ENCODE data around the gene DYRK1A. TPM values are rescaled to one million over a fixed set of nuclear protein-coding genes. Genes with fewer than 3 reads are reported as not detected.

Gene DYRK1A
- total RNA-seq, 1 experiment from 2014 or later = 48.7 TPM

- BruUV-seq (replicated peaks) = no TSS peak
- no peak overlapping the region for H3K27ac ChIP-seq (ENCODE audit: low read length)
Observed at GRCh38 chr21:37550618-37551330, 184.2 kb downstream of the DYRK1A start.

GRCh38 chr21:37551331-37551992, 184.9 kb downstream of the DYRK1A start:
- no peaks in the 10 kb centered on the region for H3K9me2 ChIP-seq (replicated peaks; ENCODE audit: low read length)
- no peak overlapping the region for H2AFZ ChIP-seq (ENCODE audit: low read length)
- no peaks in the 10 kb centered on the region for H3K36me3 ChIP-seq (ENCODE audit: low read depth, low read length)
- POLR2A ChIA-PET (ENCODE audit: unreplicated experiment) = no interaction called here
- no peaks in the 10 kb centered on the region for H4K20me1 ChIP-seq (ENCODE audit: low read length)
- H3K4me3 ChIP-seq (ENCODE audit: low read length) = no peak overlapping the region
- DNase-seq = no peak
- H3K9me3 ChIP-seq (ENCODE audit: low read length) = no peaks in the 10 kb centered on the region
- CTCF ChIA-PET = no interaction called here
- peaks cover 11% of the 10 kb centered on the region; the same call in 1 of the 2 replicates for H3K4me1 ChIP-seq (ENCODE audit: insufficient read depth, low read length)
- H3K27me3 ChIP-seq (ENCODE audit: low read length) = no peaks in the 10 kb centered on the region
- intact Hi-C loops (cut with micrococcal nuclease) = no loop called here
- no peaks in the 10 kb centered on the region for H3F3A ChIP-seq (ENCODE audit: low read length, unreplicated experiment)
- no peak overlapping the region for H3K27ac ChIP-seq (ENCODE audit: low read length)
- no peak overlapping the region for H3K9ac ChIP-seq (ENCODE audit: low read length)
- BruUV-seq (replicated peaks) = no TSS peak
- peak; percentile 65 for ATAC-seq
- no peak overlapping the region for H3K4me2 ChIP-seq (ENCODE audit: low read length)
- TF ChIP-seq EZH2phosphoT487 (IDR thresholded peaks at IDR 0.05; ENCODE audit: borderline replicate concordance, low read length) (no peak), EZH2 (IDR thresholded peaks at IDR 0.05; ENCODE audit: low read length, unreplicated experiment) (no peak)
- H3K79me2 ChIP-seq (ENCODE audit: low read length) = no peaks in the 10 kb centered on the region

More at GRCh38 chr21:37550618-37551330, 184.2 kb downstream of the DYRK1A start:
- Histone ChIP-seq H3K4me2 (ENCODE audit: low read length) (no peak overlapping the region), H3K9me3 (ENCODE audit: low read length) (no peaks in the 10 kb centered on the region), H3K27me3 (ENCODE audit: low read length) (no peaks in the 10 kb centered on the region), H4K20me1 (ENCODE audit: low read length) (no peaks in the 10 kb centered on the region), H3K79me2 (ENCODE audit: low read length) (no peaks in the 10 kb centered on the region), H3K9ac (ENCODE audit: low read length) (no peak overlapping the region), H3F3A (ENCODE audit: low read length, unreplicated experiment) (no peaks in the 10 kb centered on the region), H3K9me2 (replicated peaks; ENCODE audit: low read length) (no peaks in the 10 kb centered on the region), H3K4me1 (ENCODE audit: insufficient read depth, low read length) (peaks cover 11% of the 10 kb centered on the region; the same call in 1 of the 2 replicates), H3K36me3 (ENCODE audit: low read depth, low read length) (no peaks in the 10 kb centered on the region), H3K4me3 (ENCODE audit: low read length) (no peak overlapping the region), H2AFZ (ENCODE audit: low read length) (no peak overlapping the region)
- ChIA-PET POLR2A (ENCODE audit: unreplicated experiment) (no interaction called here), CTCF (no interaction called here)
- TF ChIP-seq EZH2phosphoT487 (IDR thresholded peaks at IDR 0.05; ENCODE audit: borderline replicate concordance, low read length) = no peak
- TF ChIP-seq, protein P1, sequence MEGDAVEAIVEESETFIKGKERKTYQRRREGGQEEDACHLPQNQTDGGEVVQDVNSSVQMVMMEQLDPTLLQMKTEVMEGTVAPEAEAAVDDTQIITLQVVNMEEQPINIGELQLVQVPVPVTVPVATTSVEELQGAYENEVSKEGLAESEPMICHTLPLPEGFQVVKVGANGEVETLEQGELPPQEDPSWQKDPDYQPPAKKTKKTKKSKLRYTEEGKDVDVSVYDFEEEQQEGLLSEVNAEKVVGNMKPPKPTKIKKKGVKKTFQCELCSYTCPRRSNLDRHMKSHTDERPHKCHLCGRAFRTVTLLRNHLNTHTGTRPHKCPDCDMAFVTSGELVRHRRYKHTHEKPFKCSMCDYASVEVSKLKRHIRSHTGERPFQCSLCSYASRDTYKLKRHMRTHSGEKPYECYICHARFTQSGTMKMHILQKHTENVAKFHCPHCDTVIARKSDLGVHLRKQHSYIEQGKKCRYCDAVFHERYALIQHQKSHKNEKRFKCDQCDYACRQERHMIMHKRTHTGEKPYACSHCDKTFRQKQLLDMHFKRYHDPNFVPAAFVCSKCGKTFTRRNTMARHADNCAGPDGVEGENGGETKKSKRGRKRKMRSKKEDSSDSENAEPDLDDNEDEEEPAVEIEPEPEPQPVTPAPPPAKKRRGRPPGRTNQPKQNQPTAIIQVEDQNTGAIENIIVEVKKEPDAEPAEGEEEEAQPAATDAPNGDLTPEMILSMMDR (conservative IDR thresholded peaks at IDR 0.05; ENCODE audit: low read depth, low read length) = no peak
- no peak for DNase-seq
- no peak for ATAC-seq
- intact Hi-C loops (cut with micrococcal nuclease) = no loop called here

- TF ChIP-seq, protein P1 (conservative IDR thresholded peaks at IDR 0.05; ENCODE audit: low read depth, low read length) = no peak
- TF ChIP-seq EZH2phosphoT487 (IDR thresholded peaks at IDR 0.05; ENCODE audit: borderline replicate concordance, low read length) (no peak), EZH2 (IDR thresholded peaks at IDR 0.05; ENCODE audit: low read length, unreplicated experiment) (no peak)
- no peak for DNase-seq
- H3K4me3 ChIP-seq (ENCODE audit: low read length) = no peak overlapping the region
- no peak overlapping the region for H3K4me2 ChIP-seq (ENCODE audit: low read length)
- H3K79me2 ChIP-seq (ENCODE audit: low read length) = no peaks in the 10 kb centered on the region
- H3K36me3 ChIP-seq (ENCODE audit: low read depth, low read length) = no peaks in the 10 kb centered on the region
- no peak overlapping the region for H3K9ac ChIP-seq (ENCODE audit: low read length)
- no TSS peak for BruUV-seq (replicated peaks)
- H3K27ac ChIP-seq (ENCODE audit: low read length) = no peak overlapping the region
- CTCF ChIA-PET = no interaction called here
- POLR2A ChIA-PET (ENCODE audit: unreplicated experiment) = no interaction called here
- H3F3A ChIP-seq (ENCODE audit: low read length, unreplicated experiment) = no peaks in the 10 kb centered on the region
- H3K4me1 ChIP-seq (ENCODE audit: insufficient read depth, low read length) = peaks cover 9% of the 10 kb centered on the region; the same call in 1 of the 2 replicates
- H3K27me3 ChIP-seq (ENCODE audit: low read length) = no peaks in the 10 kb centered on the region
- no peaks in the 10 kb centered on the region for H3K9me2 ChIP-seq (replicated peaks; ENCODE audit: low read length)
- intact Hi-C loops (cut with micrococcal nuclease) = no loop called here
- no peak overlapping the region for H2AFZ ChIP-seq (ENCODE audit: low read length)
- peak; percentile 80 for ATAC-seq
- H4K20me1 ChIP-seq (ENCODE audit: low read length) = no peaks in the 10 kb centered on the region
- no peaks in the 10 kb centered on the region for H3K9me3 ChIP-seq (ENCODE audit: low read length)
Observed at GRCh38 chr21:37551993-37552355, 185.4 kb downstream of the DYRK1A start.
